Lower leg skin (tissue), 4 donors: Measurements from ENCODE around the gene LRRC72. TPM values are rescaled to one million over a fixed set of nuclear protein-coding genes. Genes with fewer than 3 reads are reported as not detected.

ENCODE experiments used
- DNase-seq, 2 donors: peaks; one replicate each; pipeline ENCODE4 v3.0.0-alpha.2; 2019; ENCODE audit warnings: low spot score in 2 of 2
- H3K4me3 ChIP-seq: fragments of 200-600 bp; sonication (generic); 2 replicates; pipeline ENCODE4 v1.5.1; 2017; ENCODE audit warnings: mild to moderate bottlenecking, low read depth; ENCODE audit not compliant: poor library complexity, severe bottlenecking
- CTCF ChIP-seq, 3 donors: fragments of 450-650 bp; IDR thresholded peaks; one replicate each; pipeline ENCODE4 v1.5.1; 2016; ENCODE audit warnings: antibody characterized with exemption in 3 of 3, mild to moderate bottlenecking in 3 of 3, moderate library complexity in 2 of 3
- POLR2A ChIP-seq, 2 donors: fragments of 450-650 bp; IDR thresholded peaks; one replicate each; pipeline ENCODE4 v1.6.1; 2016 to 2017; ENCODE audit warnings: antibody characterized with exemption in 2 of 2, mild to moderate bottlenecking in 1 of 2, moderate library complexity in 1 of 2
- WGBS, 2 donors: methylation state at CpG; one replicate each; pipeline ENCODE4 v1.1.5; 2018; 5-methylcytosine and 5-hydroxymethylcytosine counted together
- intact Hi-C: fragments of 100-400 bp; cut with DNase I; formaldehyde crosslinking; loops from one replicate; pipeline ENCODE4 v1.15.0; 2023; ENCODE audit warnings: low total_unique reads
- total RNA-seq, 4 donors: library from RNA; depleted of rRNA; stranded (reverse); fragments of >200 nt; gene quantifications; one replicate each; pipeline ENCODE4 v1.1.0, GENCODE V29; 2016

LRRC72 gene
- total RNA-seq, 4 donors from 2014 or later = not detected

- TF ChIP-seq CTCF (IDR thresholded peaks at IDR 0.05) (no peak), POLR2A (IDR thresholded peaks at IDR 0.05) (no peak)
- no peak overlapping the region for H3K4me3 ChIP-seq
- 74 to 100% methylated on average over 2 of the region's 2 CpGs for WGBS, 2 donors
- intact Hi-C loops = no loop called here
- no peak for DNase-seq
Observed at GRCh38 chr7:16611711-16612110, 85.1 kb downstream of the LRRC72 start.

- intact Hi-C loops = no loop called here
- DNase-seq = no peak
- WGBS, 2 donors = 92 to 97% methylated on average over 5 of the region's 5 CpGs
- TF ChIP-seq POLR2A (IDR thresholded peaks at IDR 0.05) (no peak), CTCF (IDR thresholded peaks at IDR 0.05) (no peak)
- no peak overlapping the region for H3K4me3 ChIP-seq
Observed at GRCh38 chr7:16615228-16615627, 88.6 kb downstream of the LRRC72 start.

GRCh38 chr7:16616122-16616521, 89.5 kb downstream of the LRRC72 start:
- DNase-seq = no peak
- TF ChIP-seq CTCF (IDR thresholded peaks at IDR 0.05) (no peak), POLR2A (IDR thresholded peaks at IDR 0.05) (no peak)
- H3K4me3 ChIP-seq = no peak overlapping the region
- 66 to 73% methylated on average over 4 of the region's 4 CpGs for WGBS, 2 donors
- intact Hi-C loops = no loop called here

GRCh38 chr7:16616542-16616941, 89.9 kb downstream of the LRRC72 start:
- no peak for DNase-seq
- H3K4me3 ChIP-seq = no peak overlapping the region
- WGBS, 2 donors = 87 to 90% methylated on average over 15 to 18 of the region's 18 CpGs
- intact Hi-C loops = no loop called here
- no peak for TF ChIP-seq CTCF (IDR thresholded peaks at IDR 0.05)
- no peak for TF ChIP-seq POLR2A (IDR thresholded peaks at IDR 0.05)

- no peak overlapping the region for H3K4me3 ChIP-seq
- intact Hi-C loops = no loop called here
- DNase-seq = no peak
- WGBS, 2 donors = 93 to 95% methylated on average over 2 of the region's 2 CpGs
- TF ChIP-seq POLR2A (IDR thresholded peaks at IDR 0.05) (no peak), CTCF (IDR thresholded peaks at IDR 0.05) (no peak)
Observed at GRCh38 chr7:16619979-16620408, 93.4 kb downstream of the LRRC72 start.

GRCh38 chr7:16626388-16626787, 99.8 kb downstream of the LRRC72 start:
- no peak overlapping the region for H3K4me3 ChIP-seq
- intact Hi-C loops = no loop called here
- WGBS, 2 donors = 43 to 91% methylated on average over 2 of the region's 2 CpGs
- no peak for DNase-seq
- TF ChIP-seq CTCF (IDR thresholded peaks at IDR 0.05) (no peak), POLR2A (IDR thresholded peaks at IDR 0.05) (no peak)
